GM12864 (cell line): ENCODE data around the gene TRAPPC3L.

ENCODE experiments used
- DNase-seq: peaks from one replicate; pipeline ENCODE4 v3.0.0-alpha.2; 2011; ENCODE audit warnings: low read depth
- H3K4me3 ChIP-seq: 2 replicates; pipeline ENCODE4 v1.5.1; 2011; ENCODE audit warnings: mild to moderate bottlenecking, low read depth, low read length, control low read depth
- CTCF ChIP-seq: IDR thresholded peaks from 2 replicates; pipeline ENCODE4 v1.5.1; 2011; ENCODE audit warnings: low read depth, mild to moderate bottlenecking, moderate library complexity, low read length, control low read depth, inconsistent platforms; ENCODE audit errors: missing control alignments

Gene TRAPPC3L

GRCh38 chr6:116446399-116446798, 99.1 kb downstream of the TRAPPC3L start:
- TF ChIP-seq CTCF: no peak
- DNase-seq: no peak
- H3K4me3 ChIP-seq: no peak overlapping the region

GRCh38 chr6:116445102-116445501, 100.4 kb downstream of the TRAPPC3L start:
- TF ChIP-seq CTCF: no peak
- H3K4me3 ChIP-seq: no peak overlapping the region
- DNase-seq: no peak
